Effector memory CD8-positive, alpha-beta T cell (primary cell): ENCODE measurements around the gene SPACA7.

Source experiments
- ATAC-seq: fragments of 150-1000 bp; cut with Tn5 transposase; replicated peaks from 2 replicates; pipeline ENCODE4 v1.10.0; 2021; ENCODE audit warnings: mild to moderate bottlenecking, moderate library complexity
- DNase-seq, 3 experiments: peaks; one replicate each; pipeline ENCODE4 v3.0.0; 2021
- H3K27ac Mint-ChIP-seq, 2 donors: one replicate each; pipeline ENCODE4 v1.8.0; 2022; ENCODE audit warnings: mild to moderate bottlenecking in 2 of 2, mixed read lengths in 2 of 2, moderate library complexity in 2 of 2
- H3K27me3 Mint-ChIP-seq, 2 donors: one replicate each; pipeline ENCODE4 v1.8.0; 2022; ENCODE audit warnings: mixed read lengths in 2 of 2
- H3K36me3 Mint-ChIP-seq: one replicate; pipeline ENCODE4 v1.8.0; 2022; ENCODE audit warnings: mild to moderate bottlenecking, moderate library complexity, mixed read lengths; ENCODE audit not compliant: insufficient read depth
- H3K4me1 Mint-ChIP-seq, 2 donors: one replicate each; pipeline ENCODE4 v1.8.0; 2022; ENCODE audit warnings: low read depth in 2 of 2, mixed read lengths in 2 of 2
- H3K4me3 Mint-ChIP-seq, 2 donors: one replicate each; pipeline ENCODE4 v1.8.0; 2022; ENCODE audit warnings: mild to moderate bottlenecking in 2 of 2, mixed read lengths in 2 of 2, moderate library complexity in 2 of 2
- H3K9me3 Mint-ChIP-seq, 2 donors: one replicate each; pipeline ENCODE4 v1.8.0; 2022; ENCODE audit warnings: mixed read lengths in 2 of 2

Gene SPACA7

GRCh38 chr13:112457485-112457884 lies 81.3 kb downstream of the SPACA7 start:
- no peak overlapping the region for H3K27ac Mint-ChIP-seq
- H3K4me3 Mint-ChIP-seq: no peak overlapping the region
- H3K27me3 Mint-ChIP-seq: peaks cover 10 to 34% of the 10 kb centered on the region in 2 donors
- H3K4me1 Mint-ChIP-seq: no peaks in the 10 kb centered on the region
- no peak for DNase-seq
- peaks cover 3 to 14% of the 10 kb centered on the region in 2 donors for H3K9me3 Mint-ChIP-seq
- H3K36me3 Mint-ChIP-seq: no peaks in the 10 kb centered on the region
- no peak for ATAC-seq

GRCh38 chr13:112462408-112462807 lies 86.3 kb downstream of the SPACA7 start:
- DNase-seq (no peak), ATAC-seq (no peak)
- Mint-ChIP-seq H3K36me3 (no peaks in the 10 kb centered on the region), H3K27me3 (peaks cover 12 to 27% of the 10 kb centered on the region in 2 donors), H3K9me3 (peaks cover 4 to 7% of the 10 kb centered on the region in 2 donors), H3K4me3 (no peak overlapping the region), H3K4me1 (no peaks in the 10 kb centered on the region), H3K27ac (no peak overlapping the region)

GRCh38 chr13:112464720-112465119 lies 88.6 kb downstream of the SPACA7 start:
- H3K4me1 Mint-ChIP-seq: no peaks in the 10 kb centered on the region
- no peak overlapping the region for H3K27ac Mint-ChIP-seq
- peaks cover 2% of the 10 kb centered on the region for H3K36me3 Mint-ChIP-seq
- H3K4me3 Mint-ChIP-seq: no peak overlapping the region
- peaks cover 12 to 23% of the 10 kb centered on the region in 2 donors for H3K27me3 Mint-ChIP-seq
- H3K9me3 Mint-ChIP-seq: peaks cover 4 to 7% of the 10 kb centered on the region in 2 donors
- no peak for DNase-seq
- no peak for ATAC-seq

GRCh38 chr13:112465251-112466131 lies 89.3 kb downstream of the SPACA7 start:
- Mint-ChIP-seq H3K4me1 (no peaks in the 10 kb centered on the region), H3K9me3 (peaks cover 4 to 7% of the 10 kb centered on the region in 2 donors), H3K4me3 (no peak overlapping the region), H3K27me3 (peaks cover 12 to 23% of the 10 kb centered on the region in 2 donors), H3K27ac (no peak overlapping the region), H3K36me3 (peaks cover 2% of the 10 kb centered on the region)
- ATAC-seq: no peak
- no peak for DNase-seq

GRCh38 chr13:112466132-112467058 lies 90.2 kb downstream of the SPACA7 start:
- Mint-ChIP-seq H3K36me3 (peaks cover 2% of the 10 kb centered on the region), H3K27ac (no peak overlapping the region), H3K4me3 (no peak overlapping the region), H3K27me3 (peaks cover 10 to 19% of the 10 kb centered on the region in 2 donors), H3K9me3 (peaks cover 4 to 7% of the 10 kb centered on the region in 2 donors), H3K4me1 (no peaks in the 10 kb centered on the region)
- ATAC-seq (no peak), DNase-seq (no peak)

GRCh38 chr13:112467236-112467635 lies 91.1 kb downstream of the SPACA7 start:
- no peak overlapping the region for H3K4me3 Mint-ChIP-seq

GRCh38 chr13:112468069-112468468 lies 91.9 kb downstream of the SPACA7 start:
- Mint-ChIP-seq H3K4me1 (no peaks in the 10 kb centered on the region), H3K27ac (no peak overlapping the region), H3K36me3 (peaks cover 2% of the 10 kb centered on the region), H3K27me3 (peaks cover 0 to 6% of the 10 kb centered on the region in 2 donors), H3K4me3 (no peak overlapping the region), H3K9me3 (no peaks in the 10 kb centered on the region)
- DNase-seq: no peak
- no peak for ATAC-seq

More at GRCh38 chr13:112467236-112467635, 91.1 kb downstream of the SPACA7 start:
- ATAC-seq: no peak
- Mint-ChIP-seq H3K27me3 (peaks cover 5 to 10% of the 10 kb centered on the region in 2 donors), H3K36me3 (peaks cover 2% of the 10 kb centered on the region), H3K27ac (no peak overlapping the region), H3K9me3 (peaks cover 2 to 4% of the 10 kb centered on the region in 2 donors), H3K4me1 (no peaks in the 10 kb centered on the region)
- DNase-seq: no peak

- H3K36me3 Mint-ChIP-seq: peaks cover 2% of the 10 kb centered on the region
- DNase-seq (no peak), ATAC-seq (no peak)
- H3K27me3 Mint-ChIP-seq: peaks cover 0 to 6% of the 10 kb centered on the region in 2 donors
- H3K9me3 Mint-ChIP-seq: no peaks in the 10 kb centered on the region
- no peak overlapping the region for H3K27ac Mint-ChIP-seq
- no peak overlapping the region for H3K4me3 Mint-ChIP-seq
- no peaks in the 10 kb centered on the region for H3K4me1 Mint-ChIP-seq
Observed at GRCh38 chr13:112469071-112469745, 93.1 kb downstream of the SPACA7 start.

GRCh38 chr13:112473818-112474217 lies 97.7 kb downstream of the SPACA7 start:
- Mint-ChIP-seq H3K9me3 (no peaks in the 10 kb centered on the region), H3K36me3 (peaks cover 2% of the 10 kb centered on the region), H3K4me3 (no peak overlapping the region), H3K4me1 (no peaks in the 10 kb centered on the region), H3K27ac (no peak overlapping the region), H3K27me3 (peaks cover 0 to 6% of the 10 kb centered on the region in 2 donors)
- no peak for ATAC-seq
- DNase-seq: no peak

GRCh38 chr13:112474869-112475268 lies 98.7 kb downstream of the SPACA7 start:
- no peak overlapping the region for H3K27ac Mint-ChIP-seq
- H3K4me1 Mint-ChIP-seq: no peaks in the 10 kb centered on the region
- ATAC-seq: no peak
- H3K27me3 Mint-ChIP-seq: peaks cover 0 to 3% of the 10 kb centered on the region in 2 donors
- no peak for DNase-seq
- no peaks in the 10 kb centered on the region for H3K9me3 Mint-ChIP-seq
- H3K4me3 Mint-ChIP-seq: no peak overlapping the region
- no peaks in the 10 kb centered on the region for H3K36me3 Mint-ChIP-seq

- Mint-ChIP-seq H3K9me3 (no peaks in the 10 kb centered on the region), H3K27ac (no peak overlapping the region), H3K4me3 (no peak overlapping the region), H3K4me1 (no peaks in the 10 kb centered on the region), H3K27me3 (no peaks in the 10 kb centered on the region), H3K36me3 (no peaks in the 10 kb centered on the region)
- no peak for DNase-seq
- no peak for ATAC-seq
Observed at GRCh38 chr13:112475889-112476288, 99.7 kb downstream of the SPACA7 start.

- H3K36me3 Mint-ChIP-seq: no peaks in the 10 kb centered on the region
- no peaks in the 10 kb centered on the region for H3K9me3 Mint-ChIP-seq
- ATAC-seq: no peak
- DNase-seq: no peak
- H3K27me3 Mint-ChIP-seq: no peaks in the 10 kb centered on the region
- H3K4me3 Mint-ChIP-seq: no peak overlapping the region
- no peak overlapping the region for H3K27ac Mint-ChIP-seq
- H3K4me1 Mint-ChIP-seq: no peaks in the 10 kb centered on the region
Observed at GRCh38 chr13:112477070-112477619, 101.0 kb downstream of the SPACA7 start.

GRCh38 chr13:112479389-112479788 lies 103.2 kb downstream of the SPACA7 start:
- no peak for DNase-seq
- Mint-ChIP-seq H3K4me1 (no peaks in the 10 kb centered on the region), H3K4me3 (no peak overlapping the region), H3K9me3 (no peaks in the 10 kb centered on the region), H3K27ac (no peak overlapping the region), H3K36me3 (no peaks in the 10 kb centered on the region), H3K27me3 (no peaks in the 10 kb centered on the region)
- ATAC-seq: no peak
